NK-92 (cell line): ENCODE results near the gene SDC3.

Experiments
- DNase-seq: peaks from one replicate; lab custom pipeline; 2025; ENCODE audit not compliant: unreplicated experiment; lab: John Stamatoyannopoulos, UW

Gene SDC3

DNA sequence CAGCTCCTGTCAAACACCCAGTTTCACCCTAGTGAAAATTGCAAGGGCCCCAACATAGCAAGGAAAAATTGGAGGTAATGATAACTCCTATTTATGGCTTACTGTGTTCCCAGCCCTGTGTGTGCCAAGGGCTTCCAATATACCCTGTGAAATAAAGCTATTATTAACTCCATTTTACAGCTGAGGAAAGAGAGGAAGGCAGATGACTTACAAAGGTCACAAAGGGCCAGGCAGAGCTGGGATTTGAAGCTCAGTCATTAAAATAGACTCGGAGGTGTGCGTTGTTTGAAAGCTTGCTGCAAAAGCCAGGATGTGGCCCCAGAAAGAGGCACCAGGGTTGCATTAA, 20.2 kb upstream of the SDC3 start:
- DNase-seq, result no peak

DNA sequence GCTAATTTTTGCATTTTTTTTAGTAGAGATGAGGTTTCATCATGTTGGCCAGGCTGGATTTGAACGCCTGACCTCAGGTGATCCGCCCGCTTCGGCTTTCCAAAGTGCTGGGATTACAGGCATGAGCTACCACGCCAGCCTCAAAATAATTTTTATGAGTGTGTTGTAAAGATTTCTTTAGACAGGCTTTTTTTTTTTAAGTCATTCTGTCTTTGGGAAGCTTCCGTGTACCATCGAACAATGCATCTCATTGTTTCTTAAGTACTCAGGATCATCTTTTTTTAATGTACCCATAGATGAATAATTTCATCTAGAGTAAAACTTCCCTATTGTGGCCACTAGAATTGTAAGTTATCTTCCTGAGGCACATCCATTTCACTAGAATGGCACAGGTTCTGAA, 19.6 kb upstream of the SDC3 start:
- DNase-seq, result no peak

DNA sequence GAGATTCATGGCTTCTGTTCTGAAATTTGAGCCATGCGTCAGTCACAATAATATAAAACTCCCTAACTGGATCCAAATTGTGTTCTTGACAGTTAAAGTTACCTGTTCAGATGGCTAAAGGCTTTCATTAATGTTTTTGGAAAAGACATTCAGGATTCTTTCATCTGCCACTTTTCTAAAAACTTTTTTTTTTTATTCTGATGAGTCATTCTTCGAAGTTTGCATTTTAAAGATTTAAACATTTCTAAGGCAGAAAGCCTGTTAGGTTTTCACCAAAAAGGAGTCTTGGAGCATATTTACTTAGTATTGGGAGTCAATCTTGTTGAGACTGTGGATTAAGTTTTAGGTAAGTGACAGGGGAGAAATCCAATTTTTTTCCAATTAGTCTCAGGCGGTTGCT, 18.9 kb upstream of the SDC3 start:
- no peak for DNase-seq

GRCh38 chr1:30923597-30923996, 15.0 kb upstream of the SDC3 start:
- no peak for DNase-seq

- no peak for DNase-seq
Observed at GRCh38 chr1:30920827-30921226, 12.3 kb upstream of the SDC3 start.

DNA sequence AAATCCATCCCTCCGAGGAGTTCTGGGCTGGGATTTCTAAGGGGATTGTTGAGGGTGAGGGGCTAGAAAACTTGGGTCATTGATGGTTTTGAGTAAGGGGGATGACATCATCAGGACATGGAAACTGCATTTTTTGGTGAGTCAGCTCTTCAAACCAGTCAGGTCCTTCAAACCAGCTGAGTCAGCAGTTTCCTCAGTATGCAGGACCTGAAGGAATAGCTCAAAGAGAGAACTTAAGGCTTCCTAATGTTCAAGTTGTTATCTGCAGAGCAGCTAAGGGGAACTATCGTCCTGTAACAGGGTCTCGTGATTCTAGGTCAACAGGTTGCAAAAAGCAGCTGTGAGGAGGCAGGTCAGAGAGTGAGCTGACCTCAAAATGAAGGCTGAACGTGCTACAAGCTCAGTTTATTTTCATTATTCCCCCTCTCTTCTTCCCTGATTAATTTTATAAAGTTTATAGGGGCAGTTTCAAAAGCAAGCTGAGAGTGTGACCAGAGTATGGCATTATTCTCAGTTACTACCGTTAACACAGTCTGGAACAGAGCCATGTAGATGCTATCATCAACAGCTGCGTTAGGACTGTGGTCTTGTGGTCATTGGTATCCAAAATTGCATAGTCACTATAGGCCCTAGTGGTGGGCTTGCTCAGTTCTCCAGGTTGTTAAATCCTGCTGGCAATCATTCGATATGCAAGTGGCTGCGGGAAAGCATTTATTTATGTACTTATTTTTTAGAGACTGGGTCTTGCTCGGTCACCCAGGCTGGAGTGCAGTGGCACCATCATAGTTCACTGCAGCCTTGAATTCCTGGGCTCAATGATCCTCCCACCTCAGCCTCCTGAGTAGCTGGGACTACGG, 10.7 kb upstream of the SDC3 start:
- no peak for DNase-seq

DNA sequence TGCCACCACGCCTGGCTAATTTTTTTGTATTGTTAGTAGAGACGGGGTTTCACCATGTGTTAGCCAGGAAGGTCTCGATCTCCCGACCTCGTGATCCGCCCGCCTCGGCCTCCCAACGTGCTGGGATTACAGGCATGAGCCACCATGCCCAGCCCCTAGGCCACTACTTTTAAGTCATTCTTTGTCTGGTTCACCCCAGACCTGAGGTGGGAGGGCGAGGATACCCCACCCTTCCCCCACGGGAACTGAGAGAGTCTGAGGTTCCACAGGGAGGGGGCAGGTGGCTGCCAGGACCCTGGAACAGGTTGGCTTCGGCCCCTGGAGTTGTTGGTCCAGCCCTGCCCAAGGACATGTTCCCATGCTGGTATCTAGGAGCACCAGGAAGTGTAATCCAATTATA, 7.7 kb upstream of the SDC3 start:
- DNase-seq, result no peak

- no peak for DNase-seq
Observed at GRCh38 chr1:30915491-30916230, 7.1 kb upstream of the SDC3 start.

DNA sequence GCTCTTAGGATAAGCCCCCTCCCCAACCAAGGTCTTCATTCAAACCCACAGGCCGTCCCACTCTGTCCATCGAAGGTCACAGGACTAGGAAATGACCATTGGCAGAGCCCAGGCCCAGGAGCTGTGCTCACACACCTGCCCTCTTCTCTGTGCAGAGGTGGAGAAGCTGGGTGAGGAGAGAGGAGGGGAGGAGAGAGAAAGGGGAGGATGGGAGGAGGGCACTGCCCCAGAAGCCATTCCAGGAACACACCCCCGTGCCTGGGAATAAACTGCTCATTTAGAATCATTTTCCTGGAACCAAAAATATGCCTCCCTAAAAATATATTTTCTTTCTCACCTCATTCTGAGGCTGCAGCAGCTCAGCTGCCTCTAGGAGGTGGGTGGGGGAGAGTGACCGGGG, 6.4 kb upstream of the SDC3 start:
- no peak for DNase-seq

DNA sequence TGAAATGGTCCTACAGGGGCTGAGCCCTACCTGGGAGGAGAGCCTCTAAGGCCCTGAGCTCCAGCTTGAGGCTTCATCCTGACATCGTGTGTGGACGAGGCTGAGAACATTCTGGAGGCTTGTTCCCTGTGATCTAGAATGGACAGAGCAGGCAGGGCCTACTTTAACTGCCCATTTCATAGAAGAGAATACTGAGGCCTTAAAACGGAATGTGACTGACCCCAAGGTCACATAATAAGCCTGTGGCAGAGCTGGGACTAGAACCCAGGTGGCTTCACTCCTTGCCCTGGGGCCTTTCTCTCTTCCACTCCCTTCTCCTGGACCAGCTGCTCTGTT, 6.0 kb upstream of the SDC3 start:
- DNase-seq, result no peak

GRCh38 chr1:30912913-30913652, 4.5 kb upstream of the SDC3 start:
- no peak for DNase-seq

DNA sequence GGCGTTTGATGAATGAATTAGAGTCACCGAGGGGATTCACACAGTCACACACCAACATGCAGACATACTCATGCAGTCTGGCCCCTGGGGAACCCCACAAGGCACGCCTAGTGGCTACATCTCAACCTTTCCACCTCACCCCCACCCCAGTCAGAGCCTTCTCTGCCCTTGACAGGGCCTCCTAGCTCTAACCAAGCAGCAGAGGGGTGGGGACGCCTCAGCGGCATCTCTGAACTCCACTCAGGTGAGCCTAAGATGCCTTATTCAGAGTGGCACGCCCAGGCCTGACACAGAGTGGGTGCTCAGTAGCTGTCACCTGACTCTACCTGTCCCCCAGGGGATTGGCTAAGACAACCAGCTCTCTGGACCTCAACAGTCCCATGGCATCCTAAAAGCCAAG, 3.7 kb upstream of the SDC3 start:
- DNase-seq, result no peak

GRCh38 chr1:30911059-30911954, 2.7 kb upstream of the SDC3 start:
- DNase-seq, result no peak

GRCh38 chr1:30909365-30910068, 959 bp upstream of the SDC3 start:
- DNase-seq, result no peak

GRCh38 chr1:30908316-30908695, 252 bp downstream of the SDC3 start:
- DNase-seq, result no peak

DNA sequence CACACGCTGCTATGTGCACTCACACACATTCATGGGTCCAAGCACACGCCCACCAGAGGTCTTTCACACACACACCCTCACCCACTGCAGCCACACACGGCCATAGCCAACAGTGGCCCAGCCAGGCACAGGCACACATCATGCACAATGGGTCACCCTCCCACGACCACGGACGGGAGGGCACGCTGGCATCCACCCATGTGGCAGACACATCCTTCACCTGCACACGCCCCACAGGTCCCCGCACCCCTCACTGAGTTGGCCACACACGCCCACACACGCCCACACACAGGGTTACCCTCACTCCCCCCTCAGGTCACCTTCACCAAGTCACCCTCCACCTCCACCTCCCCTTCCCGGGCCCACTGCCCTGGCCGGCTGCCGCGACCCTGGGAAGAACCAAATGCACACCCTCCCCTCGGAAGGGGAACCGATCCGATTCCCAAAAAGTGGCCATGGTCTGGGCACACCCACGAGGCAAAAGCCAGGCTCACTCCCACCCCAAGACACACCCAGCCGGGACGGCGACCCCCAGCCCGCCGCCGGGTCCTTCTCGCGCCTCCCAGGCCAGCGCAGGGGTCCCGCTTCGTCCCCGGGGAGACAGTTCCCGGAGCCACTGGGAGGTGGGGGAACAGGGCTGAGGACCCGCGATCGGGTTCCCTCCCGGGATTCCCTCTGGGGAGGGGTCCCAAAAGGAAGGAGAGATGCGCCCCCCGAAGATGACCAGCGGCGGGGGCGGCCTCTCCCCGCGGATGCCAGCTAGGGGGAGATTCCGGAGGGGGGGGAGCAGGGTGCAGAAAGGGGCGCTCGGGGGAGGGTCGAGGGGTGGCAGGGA, 860 bp downstream of the SDC3 start:
- no peak for DNase-seq

- no peak for DNase-seq
Observed at GRCh38 chr1:30906631-30907441, 1.7 kb downstream of the SDC3 start.

- DNase-seq, result no peak
Observed at GRCh38 chr1:30905916-30906620, 2.5 kb downstream of the SDC3 start.
